Neutrophil (primary cell): Measurements from ENCODE around the gene PDXP.

ENCODE experiments used
- H3K27ac ChIP-seq: fragments of 200-600 bp; sonication (generic); 2 replicates; pipeline ENCODE4 v1.5.1; 2016; ENCODE audit warnings: mild to moderate bottlenecking, moderate library complexity
- H3K27me3 ChIP-seq: fragments of 200-600 bp; sonication (generic); 2 replicates; pipeline ENCODE4 v1.6.0; 2016; ENCODE audit warnings: mild to moderate bottlenecking
- H3K36me3 ChIP-seq: fragments of 200-600 bp; sonication (generic); 2 replicates; pipeline ENCODE4 v1.5.1; 2017
- H3K4me1 ChIP-seq, 2 experiments: fragments of 200-600 bp in 1 of 2; sonication (generic) in 1 of 2; 1 replicate in 1 of 2; 2 replicates in 1 of 2; pipeline versions ENCODE4 v1.5.1 to v1.6.1; 2013 to 2016; ENCODE audit warnings: low read depth in 1 of 2, low read length in 1 of 2, mild to moderate bottlenecking in 1 of 2, moderate library complexity in 1 of 2; ENCODE audit not compliant: control insufficient read depth in 1 of 2, insufficient read depth in 1 of 2
- H3K4me3 ChIP-seq, 2 experiments: fragments of 200-600 bp in 1 of 2; sonication (generic) in 1 of 2; 1 replicate in 1 of 2; 2 replicates in 1 of 2; pipeline ENCODE4 v1.5.1; 2013 to 2016; ENCODE audit warnings: low read depth in 1 of 2, low read length in 1 of 2, mild to moderate bottlenecking in 1 of 2, moderate library complexity in 1 of 2
- H3K9me3 ChIP-seq: fragments of 200-600 bp; sonication (generic); 2 replicates; pipeline ENCODE4 v1.5.1; 2016
- CTCF ChIP-seq: fragments of 200-600 bp; sonication (generic); IDR thresholded peaks from 2 replicates; pipeline ENCODE4 v1.5.1; 2016; ENCODE audit warnings: antibody characterized with exemption

PDXP gene

GRCh38 chr22:37674248-37674647, 15.7 kb downstream of the PDXP start:
- no peak for TF ChIP-seq CTCF
- Histone ChIP-seq H3K27ac (peak overlapping the region; percentile 93), H3K4me1 (peaks cover 39 to 61% of the 10 kb centered on the region in 2 experiments), H3K27me3 (peaks cover 17% of the 10 kb centered on the region), H3K9me3 (no peaks in the 10 kb centered on the region), H3K4me3 (peak overlapping the region in 1 of 2 experiments; percentile 84), H3K36me3 (no peaks in the 10 kb centered on the region)

DNA sequence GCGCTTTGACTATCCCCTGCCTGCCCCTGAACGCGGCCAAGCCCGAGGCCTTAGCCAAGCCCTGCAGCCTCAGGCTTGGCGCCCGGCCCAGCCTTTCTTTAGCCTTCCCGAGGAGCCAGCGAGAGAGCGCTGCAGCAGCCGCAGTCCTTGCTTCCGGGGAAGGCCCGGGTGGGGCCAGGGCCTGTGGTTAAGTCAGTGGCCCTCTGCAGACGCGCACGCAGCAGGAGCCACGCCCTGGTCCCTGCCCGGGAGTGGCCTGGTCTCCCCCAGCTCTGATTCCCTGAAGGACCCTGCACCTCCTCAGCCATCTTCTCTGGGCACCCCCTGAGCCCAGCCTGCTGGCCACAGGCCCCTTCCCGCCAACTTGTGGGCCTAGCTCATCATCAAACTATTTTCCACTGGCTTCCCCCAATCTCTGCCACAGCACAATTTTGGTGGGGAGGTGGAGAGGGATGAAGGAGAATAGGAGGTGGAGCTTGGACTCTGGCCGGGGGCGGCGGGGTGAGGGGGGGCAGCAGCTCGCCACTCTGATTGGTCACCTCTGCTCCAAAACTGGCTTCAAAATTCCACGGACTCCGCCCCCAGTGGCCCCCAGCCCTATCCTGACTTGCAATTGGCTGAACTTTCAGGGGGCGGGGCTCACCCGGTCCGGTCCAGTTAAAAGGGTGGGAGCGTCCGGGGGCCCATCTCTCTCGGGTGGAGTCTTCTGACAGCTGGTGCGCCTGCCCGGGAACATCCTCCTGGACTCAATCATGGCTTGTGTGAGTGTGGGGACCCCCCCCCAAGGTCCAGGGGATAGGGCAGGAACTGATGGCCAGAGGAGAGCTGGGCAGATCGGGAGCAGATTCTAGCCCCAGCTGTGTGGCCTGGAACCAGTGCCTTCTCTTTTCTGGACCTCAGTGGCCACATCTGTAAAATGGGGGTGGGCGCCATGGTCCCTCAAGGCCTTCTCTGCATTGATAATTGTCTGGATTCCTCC, 16.7 kb downstream of the PDXP start, which contains the start of gene LGALS1:
Gene LGALS1, plus strand, starts transcription at position 686 of the 979 bp plus-strand sequence. Its CDS starts 67 bp downstream, at position 753.
- Histone ChIP-seq H3K27ac (peak within 1 kb of the TSS; percentile 93), H3K36me3 (peaks cover 5% of the 10 kb centered on the region), H3K4me1 (peaks cover 39 to 61% of the 10 kb centered on the region in 2 experiments), H3K27me3 (peaks cover 17% of the 10 kb centered on the region), H3K4me3 (peak within 1 kb of the TSS; percentile 62 to 84), H3K9me3 (no peaks in the 10 kb centered on the region)
- no peak for TF ChIP-seq CTCF

DNA sequence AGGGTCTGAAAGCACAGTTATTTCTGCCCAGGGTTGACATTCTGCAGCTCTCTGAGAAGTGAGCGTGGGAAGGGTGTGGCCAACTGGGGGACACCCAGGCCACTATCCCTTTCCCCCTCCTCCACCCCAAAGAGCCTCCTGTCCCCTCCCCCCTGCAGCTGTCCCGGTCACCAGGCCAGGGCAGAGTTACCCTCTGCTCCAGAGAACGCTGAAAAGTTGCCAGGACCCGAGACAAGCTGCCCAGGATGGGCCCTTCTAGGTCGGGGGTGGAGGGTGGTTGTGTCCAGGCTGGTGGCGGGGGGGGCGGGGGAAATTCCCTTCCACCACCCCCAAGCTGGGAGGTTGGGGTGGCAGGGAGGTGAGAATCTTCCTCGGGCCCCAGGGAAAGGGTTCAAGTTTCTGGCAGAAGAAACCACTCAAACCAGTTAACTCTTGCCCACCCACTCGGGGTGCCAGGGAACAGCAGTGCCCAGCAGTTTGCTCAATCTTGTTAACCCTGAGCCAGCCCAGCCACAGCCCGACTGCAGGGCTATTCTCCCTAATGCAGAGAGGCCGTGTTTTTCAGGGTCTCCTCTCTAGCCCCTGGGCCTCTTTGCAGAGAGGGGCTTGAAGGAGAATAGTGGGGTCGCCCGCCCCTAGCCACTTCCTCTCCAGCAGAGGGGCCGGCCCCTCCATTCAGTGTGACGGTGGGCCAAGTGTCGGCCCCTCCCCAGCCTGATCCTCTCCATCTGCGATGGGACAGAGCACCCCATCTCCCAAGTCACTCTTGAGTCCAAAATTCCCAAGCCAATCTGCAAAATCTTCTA, 17.6 kb downstream of the PDXP start:
- peak overlapping the region; percentile 93 for H3K27ac ChIP-seq
- peaks cover 39 to 62% of the 10 kb centered on the region in 2 experiments for H3K4me1 ChIP-seq
- peak overlapping the region; percentile 62 to 84 for H3K4me3 ChIP-seq
- H3K36me3 ChIP-seq, result peaks cover 5% of the 10 kb centered on the region
- no peaks in the 10 kb centered on the region for H3K9me3 ChIP-seq
- peaks cover 17% of the 10 kb centered on the region for H3K27me3 ChIP-seq
- TF ChIP-seq CTCF, result no peak

GRCh38 chr22:37676736-37677492, 18.4 kb downstream of the PDXP start:
- peak; percentile 36 for TF ChIP-seq CTCF
- H3K4me3 ChIP-seq, result peak overlapping the region; percentile 62 to 84
- peaks cover 17% of the 10 kb centered on the region for H3K27me3 ChIP-seq
- H3K36me3 ChIP-seq, result peaks cover 5% of the 10 kb centered on the region
- H3K9me3 ChIP-seq, result no peaks in the 10 kb centered on the region
- peaks cover 44 to 70% of the 10 kb centered on the region in 2 experiments for H3K4me1 ChIP-seq
- peak overlapping the region; percentile 93 for H3K27ac ChIP-seq

- no peaks in the 10 kb centered on the region for H3K9me3 ChIP-seq
- H3K27ac ChIP-seq, result peak overlapping the region; percentile 93
- H3K27me3 ChIP-seq, result peaks cover 12% of the 10 kb centered on the region
- H3K4me1 ChIP-seq, result peaks cover 46 to 67% of the 10 kb centered on the region in 2 experiments
- H3K36me3 ChIP-seq, result peaks cover 5% of the 10 kb centered on the region
- no peak for TF ChIP-seq CTCF
- peak overlapping the region; percentile 62 to 84 for H3K4me3 ChIP-seq
Observed at GRCh38 chr22:37677493-37677974, 19.0 kb downstream of the PDXP start.
